ENCODE measurements around the gene JSRP1. TPM values are rescaled to one million over a fixed set of nuclear protein-coding genes. Genes with fewer than 3 reads are reported as not detected.

Gene JSRP1
- total and polyA plus RNA-seq, 10 of the 15 experiments (the other 5 are each of a cell fraction or from before 2014, with no cell fraction given): 0.41 to 0.91 (median 0.49) TPM; not detected in 7

GRCh38 chr19:2223391-2223790, 32.8 kb downstream of the JSRP1 start:
- Histone ChIP-seq H3K36me3 (ENCODE audit: control insufficient read depth in 2 of 2, insufficient read depth in 2 of 2, low read length in 1 of 2) (peaks cover 3 to 42% of the 10 kb centered on the region in 2 experiments; a peak in 3 of 4 replicates), H3K4me3 (no peak overlapping the region), H3K4me2 (ENCODE audit: control insufficient read depth, insufficient read depth) (no peak overlapping the region), H2AFZ (ENCODE audit: control insufficient read depth, low read depth, low read length) (no peak overlapping the region), H3K4me1 (ENCODE audit: control insufficient read depth, insufficient read depth, low read length) (no peaks in the 10 kb centered on the region; the same call in 1 of the 2 replicates), H3K9me3 (replicated peaks; ENCODE audit: control insufficient read depth, insufficient read depth, low read length) (no peaks in the 10 kb centered on the region), H3K27ac (ENCODE audit: control insufficient read depth, insufficient read depth) (no peak overlapping the region), H3K9ac (ENCODE audit: control insufficient read depth, insufficient read depth, low read length) (no peak overlapping the region), H4K20me1 (ENCODE audit: control insufficient read depth, insufficient read depth) (no peaks in the 10 kb centered on the region), H3K27me3 (replicated peaks in 1 of 2; ENCODE audit: control insufficient read depth in 2 of 2, insufficient read depth in 2 of 2, low read length in 1 of 2) (no peaks in the 10 kb centered on the region), H3K79me2 (ENCODE audit: control insufficient read depth, insufficient read depth, low read length) (no peaks in the 10 kb centered on the region)
- BruUV-seq (replicated peaks): no TSS peak
- DNase-seq (ENCODE audit: low read depth, low spot score): no peak
- ChIA-PET SMC1A (ENCODE audit: uncharacterized antibody, unreplicated experiment) (interaction anchor here (0.5 to 0.8 kb wide), 2 partner anchors 15 to 234 kb away, joined by 3 read pairs; no protein-coding TSS in a partner anchor), CTCF (no interaction called here), RAD21 (ENCODE audit: unreplicated experiment) (no interaction called here), POLR2A (no interaction called here)
- no peak for ATAC-seq
- WGBS (ENCODE audit: insufficient coverage, insufficient replicate concordance, low lambda C conversion rate, missing lambda C conversion rate): 29% methylated on average over 8 of the region's 18 CpGs
- FAIRE-seq: no peak
- intact Hi-C loops (cut with micrococcal nuclease; ENCODE audit: unreplicated experiment) (no loop called here), in situ Hi-C loops (cut with MboI) (no loop called here)
- TF ChIP-seq STAT1 (conservative IDR thresholded peaks at IDR 0.05): no peak
- no peak for TF ChIP-seq SKIL (IDR thresholded peaks at IDR 0.05; ENCODE audit: low read depth, poor library complexity, severe bottlenecking)
- TF ChIP-seq TAF1 (IDR thresholded peaks at IDR 0.05; ENCODE audit: borderline replicate concordance, low read depth, low read length): no peak
- TF ChIP-seq ZBED1 (IDR thresholded peaks at IDR 0.05; ENCODE audit: borderline replicate concordance): no peak
- TF ChIP-seq ETV6 (conservative IDR thresholded peaks at IDR 0.05 in 1 of 2, IDR thresholded peaks at IDR 0.05 in 1 of 2; ENCODE audit: borderline replicate concordance in 1 of 2, low read depth in 1 of 2): no peak
- no peak for TF ChIP-seq FOS (IDR thresholded peaks at IDR 0.05; ENCODE audit: borderline replicate concordance, extremely low read depth, insufficient read length)
- TF ChIP-seq SUPT20H (IDR thresholded peaks at IDR 0.05; ENCODE audit: borderline replicate concordance, control insufficient read depth, low read depth, low read length): no peak
- no peak for TF ChIP-seq HCFC1 (IDR thresholded peaks at IDR 0.05; ENCODE audit: low read length)
- no peak for TF ChIP-seq TCF12 (IDR thresholded peaks at IDR 0.05; ENCODE audit: low read depth, low read length)
- TF ChIP-seq SMAD5 (IDR thresholded peaks at IDR 0.05; ENCODE audit: low read depth): no peak
- TF ChIP-seq MXI1 (IDR thresholded peaks at IDR 0.05; ENCODE audit: low read depth, low read length): no peak
- TF ChIP-seq FOXM1 (IDR thresholded peaks at IDR 0.05; ENCODE audit: low read depth, low read length): no peak
- no peak for TF ChIP-seq BACH1 (IDR thresholded peaks at IDR 0.05; ENCODE audit: borderline replicate concordance)
- no peak for TF ChIP-seq RAD51 (IDR thresholded peaks at IDR 0.05)
- TF ChIP-seq CUX1 (IDR thresholded peaks at IDR 0.05; ENCODE audit: insufficient replicate concordance, low read depth, low read length): no peak
- TF ChIP-seq ASH2L (IDR thresholded peaks at IDR 0.05; ENCODE audit: borderline replicate concordance, low read depth): no peak
- TF ChIP-seq ZNF207 (IDR thresholded peaks at IDR 0.05; ENCODE audit: borderline replicate concordance): no peak
- TF ChIP-seq SUZ12 (IDR thresholded peaks at IDR 0.05; ENCODE audit: unreplicated experiment): no peak
- no peak for TF ChIP-seq BRCA1 (IDR thresholded peaks at IDR 0.05; ENCODE audit: low read depth, low read length)

Data from GM12878 (cell line).